ENCODE measurements around the gene PLXNB2.

GRCh38 chr22:50280708-50281383, 26.6 kb downstream of the PLXNB2 start:
- TF ChIP-seq JUND (IDR thresholded peaks at IDR 0.05) (no peak), REST (IDR thresholded peaks at IDR 0.05; ENCODE audit: low read depth, low read length) (no peak), CTCF (IDR thresholded peaks at IDR 0.05) (no peak), POLR2AphosphoS5 (IDR thresholded peaks at IDR 0.05; ENCODE audit: low read depth, low read length) (no peak), EZH2phosphoT487 (IDR thresholded peaks at IDR 0.05; ENCODE audit: borderline replicate concordance, low read depth) (no peak), YY1 (IDR thresholded peaks at IDR 0.05; ENCODE audit: low read depth) (no peak), NRF1 (IDR thresholded peaks at IDR 0.05; ENCODE audit: low read depth, low read length) (no peak), TCF12 (IDR thresholded peaks at IDR 0.05) (no peak), RCOR1 (IDR thresholded peaks at IDR 0.05; ENCODE audit: low read length) (no peak)
- TF ChIP-seq, protein P1, sequence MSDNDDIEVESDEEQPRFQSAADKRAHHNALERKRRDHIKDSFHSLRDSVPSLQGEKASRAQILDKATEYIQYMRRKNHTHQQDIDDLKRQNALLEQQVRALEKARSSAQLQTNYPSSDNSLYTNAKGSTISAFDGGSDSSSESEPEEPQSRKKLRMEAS (IDR thresholded peaks at IDR 0.05; ENCODE audit: low read depth) = no peak

Measured in SK-N-SH (cell line).